Karpas-422 (cell line): ENCODE data around the gene MPST. TPM values are rescaled to one million over a fixed set of nuclear protein-coding genes. Genes with fewer than 3 reads are reported as not detected.
A peak's percentile ranks its signal among the peaks of the same experiment; 100 is the strongest.

Experiments used
- DNase-seq: peaks from one replicate; pipeline ENCODE4 v3.0.0-alpha.2; 2015
- H2AFZ ChIP-seq: fragments of 200-600 bp; sonication (generic); 2 replicates; pipeline ENCODE4 v1.6.1; 2014; ENCODE audit warnings: antibody characterized with exemption, low read length, mixed read lengths
- H3K27ac ChIP-seq: fragments of 200-600 bp; sonication (generic); 2 replicates; pipeline ENCODE4 v1.5.1; 2014; ENCODE audit warnings: mild to moderate bottlenecking, low read length, moderate library complexity
- H3K27me3 ChIP-seq: fragments of 200-600 bp; sonication (generic); 2 replicates; pipeline ENCODE4 v1.6.1; 2014; ENCODE audit warnings: low read length, mixed read lengths
- H3K36me3 ChIP-seq: fragments of 200-600 bp; sonication (generic); 2 replicates; pipeline ENCODE4 v1.6.1; 2014; ENCODE audit warnings: low read length, mixed read lengths; ENCODE audit not compliant: insufficient read depth
- H3K4me1 ChIP-seq: fragments of 200-600 bp; sonication (generic); 2 replicates; pipeline ENCODE4 v1.6.1; 2014; ENCODE audit warnings: mild to moderate bottlenecking, low read length, mixed read lengths
- H3K4me2 ChIP-seq: fragments of 200-600 bp; sonication (generic); 2 replicates; pipeline ENCODE4 v1.6.1; 2014; ENCODE audit warnings: low read length, low read depth, mild to moderate bottlenecking; ENCODE audit not compliant: poor library complexity, severe bottlenecking
- H3K4me3 ChIP-seq: fragments of 200-600 bp; sonication (generic); 2 replicates; pipeline ENCODE4 v1.5.1; 2014; ENCODE audit warnings: mild to moderate bottlenecking, antibody characterized with exemption, low read length, mixed read lengths
- H3K79me2 ChIP-seq: fragments of 200-600 bp; sonication (generic); 2 replicates; pipeline ENCODE4 v1.6.1; 2014; ENCODE audit warnings: mild to moderate bottlenecking, low read length, mixed read lengths
- H3K9ac ChIP-seq: fragments of 200-600 bp; sonication (generic); 2 replicates; pipeline ENCODE4 v1.6.0; 2014; ENCODE audit warnings: low read length
- H3K9me2 ChIP-seq: fragments of 200-600 bp; sonication (generic), shearing (Covaris generic); replicated peaks from 2 replicates; pipeline ENCODE4 v1.6.0; 2014; ENCODE audit warnings: mild to moderate bottlenecking, low read length, moderate library complexity; ENCODE audit not compliant: insufficient read depth
- H3K9me3 ChIP-seq: fragments of 300-700, 200-600 bp; sonication (generic); 2 replicates; pipeline ENCODE4 v1.6.1; 2014; ENCODE audit warnings: low read length, mixed read lengths
- H4K20me1 ChIP-seq: fragments of 200-600 bp; sonication (generic); 2 replicates; pipeline ENCODE4 v1.6.1; 2014; ENCODE audit warnings: mild to moderate bottlenecking, antibody characterized with exemption, low read length, low read depth; ENCODE audit not compliant: insufficient read depth
- total RNA-seq: library from RNA; depleted of rRNA; stranded (reverse); fragments of >200 nt; shearing (Covaris generic); gene quantifications from 2 replicates; pipeline ENCODE4 v1.2.3, GENCODE V29; 2014; ENCODE audit warnings: low replicate concordance

The MPST gene
- total RNA-seq, 1 experiment from 2014 or later = 26.1 TPM

DNA sequence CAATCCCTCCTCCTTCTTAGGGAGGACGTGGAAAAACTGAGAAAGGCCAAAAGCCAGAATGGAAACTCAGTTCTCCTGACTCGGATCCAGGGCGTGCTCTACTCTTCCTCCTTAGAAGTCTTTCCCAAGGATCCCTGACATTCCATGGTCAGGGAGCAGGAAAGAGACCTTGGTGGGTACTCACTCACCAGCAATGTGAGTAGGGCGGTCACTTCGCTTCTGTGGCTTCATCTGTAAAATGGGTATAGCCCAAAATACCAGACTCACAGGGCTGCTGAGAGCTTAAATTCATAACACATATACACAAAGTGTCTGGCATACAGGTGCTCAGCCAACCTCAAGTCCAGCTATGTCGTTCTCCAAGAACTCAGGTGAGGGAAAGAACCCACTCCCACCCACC is 31.4 kb downstream of the MPST start:
- H3K9ac ChIP-seq = no peak overlapping the region
- no peaks in the 10 kb centered on the region for H4K20me1 ChIP-seq
- H3K4me3 ChIP-seq = no peak overlapping the region
- no peak overlapping the region for H3K27ac ChIP-seq
- H3K79me2 ChIP-seq = no peaks in the 10 kb centered on the region
- no peak for DNase-seq
- H3K9me2 ChIP-seq = no peaks in the 10 kb centered on the region
- peaks cover 13% of the 10 kb centered on the region for H3K4me1 ChIP-seq
- no peaks in the 10 kb centered on the region for H3K9me3 ChIP-seq
- no peaks in the 10 kb centered on the region for H3K36me3 ChIP-seq
- H2AFZ ChIP-seq = no peak overlapping the region
- no peaks in the 10 kb centered on the region for H3K27me3 ChIP-seq
- no peak overlapping the region for H3K4me2 ChIP-seq

DNA sequence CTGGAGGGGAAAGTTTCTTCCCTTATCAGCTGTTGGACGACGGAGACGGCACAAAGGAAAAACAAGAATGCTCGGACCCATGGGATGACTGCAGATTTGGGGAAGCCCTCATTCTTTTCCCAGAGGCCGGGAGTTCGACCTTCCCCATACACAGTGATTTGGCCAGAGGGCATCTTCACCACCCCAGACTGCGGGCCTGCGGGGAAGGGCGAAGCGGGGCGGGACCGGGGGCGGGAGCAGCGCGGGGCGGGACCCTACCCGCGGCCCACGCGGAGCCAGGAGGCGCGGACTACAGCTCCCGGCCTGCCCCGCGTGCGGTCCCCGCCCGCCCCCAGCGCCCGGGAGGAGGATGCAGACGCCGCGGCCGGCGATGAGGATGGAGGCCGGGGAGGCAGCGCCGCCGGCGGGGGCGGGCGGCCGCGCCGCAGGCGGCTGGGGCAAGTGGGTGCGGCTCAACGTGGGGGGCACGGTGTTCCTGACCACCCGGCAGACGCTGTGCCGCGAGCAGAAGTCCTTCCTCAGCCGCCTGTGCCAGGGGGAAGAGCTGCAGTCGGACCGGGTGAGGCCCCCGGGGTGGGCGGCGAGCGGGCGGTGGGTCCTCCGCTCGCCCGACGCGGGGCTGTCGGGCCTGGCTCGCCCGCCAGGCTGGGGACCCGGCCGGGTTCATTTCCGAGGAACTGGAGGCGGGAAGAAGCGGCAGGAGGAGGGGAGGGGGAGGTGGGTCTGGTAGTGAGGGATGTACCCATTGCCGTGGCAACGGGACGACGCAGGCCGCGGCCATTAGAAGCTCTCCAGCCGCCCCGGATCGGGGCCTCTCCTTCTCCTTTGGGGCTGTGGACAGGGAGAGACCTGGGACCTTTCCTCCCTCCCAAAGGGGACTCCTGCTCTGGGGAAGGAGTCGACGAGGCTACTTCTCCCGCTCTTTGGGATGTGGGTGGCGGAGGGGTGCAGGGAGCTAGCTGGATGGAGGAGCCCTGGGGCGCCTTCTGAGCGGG is 32.1 kb downstream of the MPST start, which contains the start of gene KCTD17:
KCTD17 (plus strand) TSS at position 352 of the 995 bp plus-strand sequence; CDS start at position 371, 19 bp downstream.
- Histone ChIP-seq H3K4me3 (peak within 1 kb of the TSS; percentile 91), H3K79me2 (no peaks in the 10 kb centered on the region), H3K36me3 (no peaks in the 10 kb centered on the region), H3K9me3 (no peaks in the 10 kb centered on the region), H3K27me3 (no peaks in the 10 kb centered on the region), H3K9me2 (no peaks in the 10 kb centered on the region), H3K27ac (no peak within 1 kb of the TSS), H3K9ac (peak within 1 kb of the TSS; percentile 83), H3K4me2 (peak within 1 kb of the TSS; percentile 92), H3K4me1 (peaks cover 13% of the 10 kb centered on the region), H2AFZ (peak within 1 kb of the TSS; percentile 98), H4K20me1 (no peaks in the 10 kb centered on the region)
- DNase-seq = peak; percentile 92

DNA sequence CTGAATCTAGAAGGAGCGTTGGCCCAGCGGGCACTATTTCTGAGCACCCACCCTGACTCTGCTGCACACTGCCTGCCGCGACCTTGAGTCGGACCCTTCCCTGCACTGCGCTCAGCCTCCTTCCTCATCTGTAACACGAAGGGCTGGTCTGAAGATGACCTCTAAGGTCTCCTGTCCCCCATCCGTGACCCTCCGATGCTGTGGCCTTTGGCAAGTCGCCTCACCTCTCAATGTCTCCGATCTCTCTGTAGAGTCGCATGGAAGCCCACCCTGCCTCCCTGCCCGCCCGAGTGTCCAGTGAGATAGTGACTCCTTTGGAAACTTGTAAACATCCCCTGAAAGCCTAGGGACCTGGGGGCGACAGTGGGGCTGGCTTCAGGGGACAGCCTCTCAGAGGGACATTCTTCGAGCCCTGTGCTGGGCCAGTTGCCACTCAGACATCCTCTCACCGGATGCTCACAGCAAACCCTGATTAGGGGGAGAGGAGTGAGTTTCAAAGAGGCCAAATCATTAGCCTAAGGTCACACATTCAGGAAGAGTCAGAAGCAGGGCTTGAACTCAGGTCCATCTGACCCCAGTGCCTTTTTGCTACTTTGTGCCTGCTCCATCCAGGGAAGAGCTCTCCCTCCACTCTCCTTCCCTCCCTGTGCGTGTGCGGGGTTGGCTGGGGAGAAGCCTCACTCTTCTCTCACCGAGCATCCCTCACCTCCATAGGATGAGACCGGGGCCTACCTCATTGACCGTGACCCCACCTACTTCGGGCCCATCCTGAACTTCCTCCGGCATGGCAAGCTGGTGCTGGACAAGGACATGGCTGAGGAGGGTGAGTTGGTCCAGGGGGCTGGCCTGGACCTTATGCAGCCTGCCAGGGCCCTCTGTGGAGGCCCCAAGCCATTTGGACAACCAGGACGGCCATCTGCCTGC is 33.1 kb downstream of the MPST start:
- Histone ChIP-seq H3K9ac (peak overlapping the region; percentile 83), H3K4me3 (peak overlapping the region; percentile 91), H3K27me3 (no peaks in the 10 kb centered on the region), H3K79me2 (no peaks in the 10 kb centered on the region), H3K9me3 (no peaks in the 10 kb centered on the region), H3K36me3 (no peaks in the 10 kb centered on the region), H3K4me2 (peak overlapping the region; percentile 92), H3K9me2 (no peaks in the 10 kb centered on the region), H2AFZ (no peak overlapping the region), H4K20me1 (no peaks in the 10 kb centered on the region), H3K27ac (no peak overlapping the region), H3K4me1 (peaks cover 13% of the 10 kb centered on the region)
- no peak for DNase-seq

DNA sequence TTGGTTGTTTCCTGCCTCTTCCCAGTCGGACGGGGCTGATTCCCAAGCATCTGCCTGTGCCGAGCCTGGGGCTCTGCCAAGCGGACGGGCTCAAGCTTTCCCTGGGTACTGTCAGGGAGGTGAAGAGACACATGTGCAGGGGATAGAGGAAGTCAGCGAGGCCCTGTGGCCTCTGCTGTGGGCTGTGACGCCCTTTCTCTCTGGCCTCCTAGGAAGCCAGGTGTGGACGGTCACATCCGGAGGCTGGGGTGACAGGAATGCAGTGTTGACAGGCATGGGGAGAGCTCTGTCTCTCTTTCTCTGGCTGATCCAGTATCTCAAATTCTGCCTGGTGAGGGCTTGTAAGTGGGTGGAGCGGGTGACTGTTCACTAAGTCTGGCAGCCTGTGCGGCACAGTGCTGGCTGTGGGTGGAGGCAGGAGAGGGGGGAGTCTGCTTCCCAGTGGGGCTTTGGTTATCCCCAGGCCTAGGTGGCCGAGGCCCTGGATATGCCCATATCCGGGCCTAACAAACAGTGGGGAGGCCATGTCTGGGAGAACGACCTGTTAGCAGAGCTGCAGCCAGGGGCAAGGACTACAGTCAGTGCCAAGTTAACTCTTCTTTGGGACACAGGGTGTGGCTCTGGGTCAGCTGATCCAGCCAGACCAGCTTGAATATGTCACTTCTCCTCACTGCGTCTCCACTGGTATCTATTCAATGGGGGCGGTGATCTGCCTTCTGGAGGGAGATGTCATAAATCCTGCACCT is 33.9 kb downstream of the MPST start:
- Histone ChIP-seq H2AFZ (no peak overlapping the region), H3K79me2 (no peaks in the 10 kb centered on the region), H3K4me2 (no peak overlapping the region), H3K4me3 (no peak overlapping the region), H3K27me3 (no peaks in the 10 kb centered on the region), H4K20me1 (no peaks in the 10 kb centered on the region), H3K27ac (no peak overlapping the region), H3K9ac (no peak overlapping the region), H3K36me3 (no peaks in the 10 kb centered on the region), H3K9me2 (no peaks in the 10 kb centered on the region), H3K4me1 (peaks cover 13% of the 10 kb centered on the region), H3K9me3 (no peaks in the 10 kb centered on the region)
- DNase-seq = no peak

DNA sequence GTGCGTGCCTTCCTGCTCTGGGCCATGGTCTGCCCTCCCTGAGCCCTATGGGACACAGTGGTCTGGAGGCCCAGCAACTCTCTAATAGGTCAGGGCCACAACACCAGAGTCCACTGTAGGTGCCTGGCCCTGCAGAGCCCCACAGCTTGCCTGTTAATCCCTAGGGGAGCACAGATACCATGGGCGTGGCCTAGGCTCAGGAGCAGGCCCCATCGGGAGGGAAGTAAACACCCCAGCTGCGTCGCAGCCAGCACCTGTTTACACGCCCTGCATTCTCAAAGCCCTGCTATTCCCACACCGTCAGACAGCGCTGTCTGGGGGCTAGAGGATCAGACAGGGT is 34.5 kb downstream of the MPST start:
- DNase-seq = no peak
- no peak overlapping the region for H3K4me2 ChIP-seq

DNA sequence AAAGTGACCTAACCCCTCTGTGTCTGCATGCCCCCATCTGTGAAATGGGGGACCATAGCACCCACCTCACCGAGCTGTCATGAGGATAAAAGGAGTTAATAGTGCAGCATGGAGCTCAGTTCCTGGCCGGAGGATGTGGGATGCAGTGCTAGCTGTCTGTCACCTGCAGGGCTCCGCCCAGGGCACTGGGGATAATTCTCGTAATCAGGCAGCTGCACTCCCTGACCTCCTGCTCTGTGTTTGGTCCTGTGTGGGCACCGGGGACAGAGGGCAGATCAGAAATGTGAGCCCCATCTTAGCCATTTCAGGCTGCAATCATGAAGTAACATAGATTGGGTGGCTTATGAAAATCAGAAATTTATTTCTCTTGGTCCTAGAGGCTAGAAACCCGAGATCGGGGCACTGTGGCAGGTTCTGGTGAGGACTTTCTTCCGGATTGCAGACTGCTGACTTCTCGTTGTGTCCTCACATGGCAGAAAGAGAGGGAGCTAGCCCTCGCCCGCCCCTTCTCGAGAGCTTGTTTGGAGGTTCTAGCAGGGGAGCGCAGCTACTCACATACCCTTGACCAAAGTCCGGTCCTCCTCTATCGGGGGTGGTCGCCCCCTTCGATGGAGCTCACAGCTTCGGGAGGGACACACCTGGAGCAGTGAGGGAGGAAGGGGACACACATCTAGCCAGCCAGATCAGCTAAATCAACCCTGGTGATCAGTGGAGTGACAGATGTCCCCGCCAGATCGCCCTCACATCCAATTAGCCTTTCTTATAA is 35.2 kb downstream of the MPST start:
- Histone ChIP-seq H3K4me2 (no peak overlapping the region), H3K9me2 (no peaks in the 10 kb centered on the region), H3K9me3 (no peaks in the 10 kb centered on the region), H3K79me2 (no peaks in the 10 kb centered on the region), H3K27me3 (no peaks in the 10 kb centered on the region), H3K4me1 (peaks cover 13% of the 10 kb centered on the region), H2AFZ (no peak overlapping the region), H4K20me1 (no peaks in the 10 kb centered on the region), H3K36me3 (no peaks in the 10 kb centered on the region), H3K9ac (no peak overlapping the region), H3K27ac (no peak overlapping the region), H3K4me3 (no peak overlapping the region)
- DNase-seq = no peak

More for the DNA sequence above, 34.5 kb downstream of the MPST start:
- no peaks in the 10 kb centered on the region for H4K20me1 ChIP-seq
- no peaks in the 10 kb centered on the region for H3K79me2 ChIP-seq
- H3K27ac ChIP-seq = no peak overlapping the region
- H3K36me3 ChIP-seq = no peaks in the 10 kb centered on the region
- H2AFZ ChIP-seq = no peak overlapping the region
- no peaks in the 10 kb centered on the region for H3K9me3 ChIP-seq
- no peaks in the 10 kb centered on the region for H3K27me3 ChIP-seq
- peaks cover 13% of the 10 kb centered on the region for H3K4me1 ChIP-seq
- H3K4me3 ChIP-seq = no peak overlapping the region
- no peaks in the 10 kb centered on the region for H3K9me2 ChIP-seq
- no peak overlapping the region for H3K9ac ChIP-seq

DNA sequence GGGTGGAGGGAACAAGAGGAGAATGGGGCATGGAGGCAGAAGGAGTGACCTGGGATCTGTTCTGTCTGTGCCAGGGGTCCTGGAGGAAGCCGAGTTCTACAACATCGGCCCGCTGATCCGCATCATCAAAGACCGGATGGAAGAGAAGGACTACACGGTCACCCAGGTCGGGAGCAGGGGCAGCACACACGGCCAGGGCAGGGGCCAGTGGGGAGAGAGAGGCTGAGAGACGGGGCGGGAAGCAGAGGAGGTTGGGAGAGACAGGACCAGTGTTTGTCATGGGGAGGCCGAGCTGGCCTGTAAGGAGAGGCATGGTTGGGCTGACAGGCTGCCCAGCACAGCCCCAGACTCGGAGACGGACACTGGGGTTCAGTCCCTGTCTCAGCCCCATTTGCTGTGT is 36.7 kb downstream of the MPST start:
- DNase-seq = no peak
- no peak overlapping the region for H3K27ac ChIP-seq
- no peaks in the 10 kb centered on the region for H3K36me3 ChIP-seq
- no peaks in the 10 kb centered on the region for H3K27me3 ChIP-seq
- H3K9me2 ChIP-seq = no peaks in the 10 kb centered on the region
- no peak overlapping the region for H3K9ac ChIP-seq
- no peaks in the 10 kb centered on the region for H3K9me3 ChIP-seq
- no peak overlapping the region for H3K4me2 ChIP-seq
- no peak overlapping the region for H2AFZ ChIP-seq
- H3K4me3 ChIP-seq = no peak overlapping the region
- H4K20me1 ChIP-seq = no peaks in the 10 kb centered on the region
- H3K4me1 ChIP-seq = peaks cover 13% of the 10 kb centered on the region
- no peaks in the 10 kb centered on the region for H3K79me2 ChIP-seq
